Endometrium (tissue), 2 donors: ENCODE data around the gene WRAP53.

Experiments
- FAIRE-seq: peaks from 2 replicates; lab custom pipeline; 2012; peaks lifted over from hg19 to GRCh38; lab: Jason Lieb, UNC
- donor health status: control.
- donor health status: control.

The WRAP53 gene

DNA sequence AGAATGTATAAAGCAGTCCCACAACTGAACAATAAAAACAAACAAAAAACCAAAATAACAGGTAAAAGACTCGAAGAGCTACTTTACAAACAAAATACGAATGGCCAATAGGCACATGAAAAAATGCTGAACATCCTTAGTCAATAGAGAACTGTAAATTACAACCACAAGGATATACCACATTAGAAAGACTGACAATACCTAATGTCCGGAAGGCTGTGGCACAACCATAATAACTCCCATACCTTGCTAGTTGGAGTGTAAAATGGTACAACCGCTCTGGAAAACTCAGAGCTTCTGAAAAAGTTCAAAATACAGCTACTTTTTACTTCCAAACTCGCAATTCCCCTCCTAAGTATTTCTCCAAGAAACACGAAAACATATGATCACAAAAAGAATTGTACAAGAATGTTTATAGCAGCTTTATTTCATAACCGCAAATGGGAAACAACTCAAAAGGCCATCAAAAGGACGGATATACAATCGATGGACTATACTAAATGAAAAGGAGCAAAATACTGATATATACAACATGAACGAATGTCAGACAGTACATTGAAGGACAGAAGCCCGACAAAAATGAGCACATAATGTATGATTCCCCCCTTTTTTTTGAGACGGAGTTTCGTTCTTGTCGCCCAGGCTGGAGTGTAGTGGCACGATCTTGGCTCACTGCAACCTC, 3.3 kb upstream of the WRAP53 start:
- FAIRE-seq: no peak

DNA sequence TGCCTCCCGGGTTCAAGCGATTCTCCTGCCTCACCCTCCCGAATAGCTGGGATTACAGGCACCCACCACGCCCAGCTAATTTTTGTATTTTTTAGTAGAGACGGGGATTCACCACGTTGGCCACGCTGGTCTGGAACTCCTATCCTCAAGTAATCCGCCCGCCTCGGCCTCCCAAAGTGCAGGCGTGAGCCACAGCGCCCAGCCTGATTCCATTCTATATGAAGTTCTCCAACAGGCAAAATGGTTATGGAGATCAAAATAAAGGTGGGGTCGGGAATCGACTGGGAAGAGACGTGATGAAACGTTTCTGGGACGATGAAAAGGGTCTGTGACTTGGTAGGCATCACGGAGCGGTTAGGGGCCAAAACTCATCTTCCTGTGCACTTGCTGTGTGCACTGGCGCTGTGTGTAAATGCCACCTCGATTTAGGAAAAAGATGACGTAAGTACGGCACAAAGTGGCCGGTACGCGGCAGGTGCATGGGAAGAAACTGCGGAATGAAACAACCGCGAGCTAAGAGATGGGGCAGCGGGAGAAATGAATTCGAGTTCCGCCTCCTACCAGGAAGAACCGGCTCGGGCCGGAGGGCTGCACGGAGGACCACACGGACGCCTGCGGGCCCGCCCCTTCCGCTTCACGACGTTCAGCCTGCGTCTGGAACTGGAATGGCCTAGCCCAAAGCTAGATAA, 2.6 kb upstream of the WRAP53 start:
- FAIRE-seq: no peak

DNA sequence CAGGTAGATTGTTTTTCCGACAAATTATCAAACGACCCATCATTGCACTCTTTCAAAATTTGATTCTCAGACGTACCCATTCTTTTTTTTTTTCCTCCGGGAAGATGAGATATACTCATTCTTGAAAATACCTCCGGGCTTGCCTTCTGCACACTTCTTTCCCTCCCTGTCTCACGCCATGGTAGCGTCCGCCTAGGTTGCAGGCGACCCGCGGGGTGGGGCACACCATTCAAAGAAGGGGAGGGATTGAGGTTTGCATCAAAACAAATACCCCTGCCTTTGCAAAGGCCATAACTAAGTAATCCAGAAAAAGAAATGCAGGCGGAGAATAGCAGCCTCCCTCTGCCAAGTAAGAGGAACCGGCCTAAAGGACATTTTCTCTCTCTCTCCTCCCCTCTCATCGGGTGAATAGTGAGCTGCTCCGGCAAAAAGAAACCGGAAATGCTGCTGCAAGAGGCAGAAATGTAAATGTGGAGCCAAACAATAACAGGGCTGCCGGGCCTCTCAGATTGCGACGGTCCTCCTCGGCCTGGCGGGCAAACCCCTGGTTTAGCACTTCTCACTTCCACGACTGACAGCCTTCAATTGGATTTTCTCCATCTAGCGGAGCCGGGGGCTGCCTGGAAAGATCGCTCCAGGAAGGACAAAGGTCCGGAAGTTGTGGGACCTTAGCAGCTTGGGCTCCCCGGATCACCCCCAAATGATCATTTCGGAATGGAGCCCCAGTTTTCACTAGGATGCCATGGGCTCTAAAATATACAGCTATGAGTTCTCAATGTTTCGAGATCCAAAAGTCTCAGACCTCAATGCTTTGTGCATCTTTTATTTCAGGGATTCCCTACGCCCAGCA, 1.8 kb upstream of the WRAP53 start:
- FAIRE-seq: no peak

DNA sequence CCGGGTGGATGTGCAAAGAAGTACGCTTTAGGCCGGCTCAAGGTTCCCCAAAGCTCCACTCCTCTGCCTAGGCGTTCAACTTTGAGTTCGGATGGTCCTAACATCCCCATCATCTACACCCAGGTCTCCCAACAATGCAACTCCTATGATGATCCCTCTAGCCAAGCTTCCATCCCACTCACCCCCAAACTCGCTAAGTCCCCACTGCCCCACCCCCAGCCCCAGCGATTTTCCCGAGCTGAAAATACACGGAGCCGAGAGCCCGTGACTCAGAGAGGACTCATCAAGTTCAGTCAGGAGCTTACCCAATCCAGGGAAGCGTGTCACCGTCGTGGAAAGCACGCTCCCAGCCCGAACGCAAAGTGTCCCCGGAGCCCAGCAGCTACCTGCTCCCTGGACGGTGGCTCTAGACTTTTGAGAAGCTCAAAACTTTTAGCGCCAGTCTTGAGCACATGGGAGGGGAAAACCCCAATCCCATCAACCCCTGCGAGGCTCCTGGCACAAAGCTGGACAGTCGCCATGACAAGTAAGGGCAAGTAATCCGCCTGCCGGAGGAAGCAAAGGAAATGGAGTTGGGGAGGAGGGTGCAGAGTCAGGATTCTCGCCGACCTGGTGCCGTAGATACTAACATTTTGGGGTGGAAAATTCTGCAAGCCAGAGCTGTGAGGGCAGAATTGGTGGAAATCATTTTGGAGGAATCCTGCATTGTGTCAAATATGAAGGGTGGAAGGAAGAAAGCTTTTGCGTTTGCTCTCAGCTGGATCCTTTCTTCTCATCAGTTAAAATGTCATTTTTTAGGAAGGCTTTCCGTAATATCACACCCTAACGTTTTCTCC, 987 bp upstream of the WRAP53 start, which contains the start of gene TP53:
TSS of gene TP53 (minus strand) at position 419 of the 836 bp plus-strand sequence. CDS start 10,896 bp downstream, outside the sequence.
- peak; percentile 81 for FAIRE-seq

DNA sequence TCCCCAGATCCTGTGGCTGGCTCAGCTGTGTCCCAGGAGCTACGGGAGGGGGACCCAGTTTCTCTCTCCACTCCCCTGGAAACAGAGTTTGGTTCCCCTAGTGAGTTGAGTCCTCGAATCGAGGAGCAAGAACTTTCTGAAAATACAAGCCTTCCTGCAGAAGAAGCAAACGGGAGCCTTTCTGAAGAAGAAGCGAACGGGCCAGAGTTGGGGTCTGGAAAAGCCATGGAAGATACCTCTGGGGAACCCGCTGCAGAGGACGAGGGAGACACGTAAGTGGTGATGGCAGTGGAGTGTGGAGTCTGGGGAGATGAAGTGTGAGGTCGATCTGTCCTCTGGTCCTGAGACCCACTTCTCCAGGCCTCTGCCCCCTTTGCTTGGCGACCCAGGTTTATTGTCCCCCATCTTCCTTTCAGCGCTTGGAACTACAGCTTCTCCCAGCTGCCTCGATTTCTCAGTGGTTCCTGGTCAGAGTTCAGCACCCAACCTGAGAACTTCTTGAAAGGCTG, 585 bp downstream of the WRAP53 start:
- FAIRE-seq: no peak

DNA sequence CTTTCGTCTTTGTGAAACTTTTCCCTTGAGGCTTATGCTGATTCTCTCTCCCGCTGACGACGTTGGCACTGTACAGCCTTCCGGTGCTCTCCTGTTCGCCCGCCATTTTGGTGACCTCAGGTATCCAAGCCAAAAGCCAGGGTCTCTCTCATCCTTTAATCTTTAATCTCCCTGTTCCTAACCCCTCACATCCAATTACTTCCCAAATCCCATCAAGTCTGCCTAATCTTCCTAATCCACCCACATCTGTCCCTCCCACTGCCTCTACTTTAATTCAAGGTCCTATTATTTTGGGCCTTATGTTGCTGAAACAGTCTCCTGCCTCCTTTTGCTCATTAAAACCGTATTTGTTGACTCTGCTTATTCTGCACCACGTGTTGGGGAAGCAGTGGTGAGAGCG, 7.3 kb downstream of the WRAP53 start:
- FAIRE-seq: no peak

DNA sequence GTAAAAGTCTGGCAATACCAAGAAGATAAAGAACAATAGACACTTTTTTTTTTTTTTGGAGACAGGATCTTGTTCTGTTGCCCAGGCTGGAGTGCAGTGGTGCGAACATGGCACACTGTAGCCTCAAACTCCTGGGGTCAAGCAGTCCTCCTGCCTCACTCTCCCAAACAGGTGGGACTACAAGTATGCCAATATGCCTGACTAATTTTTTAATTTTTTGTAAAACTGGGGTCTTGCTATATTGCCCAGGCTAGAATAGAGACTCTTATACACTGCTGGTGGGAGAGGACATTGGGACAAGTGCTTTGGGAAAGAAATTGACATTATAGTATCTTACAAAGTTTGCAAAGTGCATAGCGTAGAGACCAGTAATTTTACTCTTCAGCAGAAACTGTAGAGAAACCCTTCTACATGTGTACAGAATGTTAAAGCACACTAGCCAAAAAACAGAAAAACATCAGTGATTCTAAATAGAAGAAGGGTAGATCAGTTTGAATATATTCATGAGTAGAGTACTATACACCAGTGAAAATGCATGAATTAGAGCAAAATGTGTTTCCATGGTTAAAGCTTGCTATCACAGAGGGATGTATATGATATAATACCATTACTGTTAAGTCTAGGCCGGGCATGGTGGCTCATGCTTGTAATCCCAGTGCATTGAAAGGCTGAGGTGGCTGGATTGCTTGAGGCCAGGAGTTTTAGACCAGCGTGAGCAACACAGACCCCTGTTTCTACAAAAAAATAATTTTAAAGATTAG, 9.7 kb downstream of the WRAP53 start:
- FAIRE-seq: no peak

DNA sequence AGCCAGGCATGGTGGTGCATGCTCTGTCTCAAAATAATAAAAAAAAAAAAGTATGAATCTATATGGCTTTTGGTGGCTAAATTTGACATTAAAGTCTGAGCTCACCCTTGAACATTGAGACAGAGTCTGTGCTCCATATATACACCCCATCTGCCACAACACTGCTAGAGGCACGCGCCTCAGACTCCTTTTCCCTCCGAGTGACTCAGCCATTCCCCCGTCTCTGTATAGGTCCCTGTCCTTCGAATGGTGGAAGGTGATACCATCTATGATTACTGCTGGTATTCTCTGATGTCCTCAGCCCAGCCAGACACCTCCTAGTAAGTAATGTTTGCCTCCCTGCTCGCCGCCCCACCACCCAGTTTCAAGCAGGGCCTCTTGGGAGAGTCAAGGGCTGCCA, 12.2 kb downstream of the WRAP53 start:
- FAIRE-seq: no peak

DNA sequence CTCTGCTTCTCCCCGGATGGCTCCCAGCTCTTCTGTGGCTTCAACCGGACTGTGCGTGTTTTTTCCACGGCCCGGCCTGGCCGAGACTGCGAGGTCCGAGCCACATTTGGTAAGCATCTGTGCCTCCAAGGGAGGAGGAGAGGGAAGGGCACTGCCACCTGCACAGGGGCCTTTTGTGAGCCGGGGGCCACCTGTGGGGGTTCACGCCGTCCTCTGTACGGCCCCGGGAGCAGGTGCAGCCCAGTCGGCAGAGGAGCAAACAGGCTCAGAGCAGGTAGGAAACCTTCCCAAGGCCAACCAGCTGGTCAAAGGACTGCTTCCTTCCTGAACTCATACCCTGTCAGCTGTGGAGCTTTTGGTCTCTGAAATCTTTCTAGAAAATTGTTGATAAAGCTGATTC, 13.4 kb downstream of the WRAP53 start:
- no peak for FAIRE-seq

DNA sequence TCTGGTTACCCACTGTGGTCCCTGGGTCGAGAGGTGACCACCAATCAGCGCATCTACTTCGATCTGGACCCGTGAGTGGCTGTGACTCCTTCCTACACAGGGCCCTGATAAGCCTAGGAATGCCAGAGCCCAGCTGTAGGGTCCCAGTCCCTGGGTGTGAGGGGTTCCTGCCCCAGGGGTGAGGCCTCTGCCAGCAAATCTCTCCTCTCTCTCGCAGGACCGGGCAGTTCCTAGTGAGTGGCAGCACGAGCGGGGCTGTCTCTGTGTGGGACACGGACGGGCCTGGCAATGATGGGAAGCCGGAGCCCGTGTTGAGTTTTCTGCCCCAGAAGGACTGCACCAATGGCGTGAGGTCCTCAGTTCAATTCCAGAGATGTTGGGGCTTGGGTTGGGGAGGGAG, 14.5 kb downstream of the WRAP53 start:
- FAIRE-seq: no peak

DNA sequence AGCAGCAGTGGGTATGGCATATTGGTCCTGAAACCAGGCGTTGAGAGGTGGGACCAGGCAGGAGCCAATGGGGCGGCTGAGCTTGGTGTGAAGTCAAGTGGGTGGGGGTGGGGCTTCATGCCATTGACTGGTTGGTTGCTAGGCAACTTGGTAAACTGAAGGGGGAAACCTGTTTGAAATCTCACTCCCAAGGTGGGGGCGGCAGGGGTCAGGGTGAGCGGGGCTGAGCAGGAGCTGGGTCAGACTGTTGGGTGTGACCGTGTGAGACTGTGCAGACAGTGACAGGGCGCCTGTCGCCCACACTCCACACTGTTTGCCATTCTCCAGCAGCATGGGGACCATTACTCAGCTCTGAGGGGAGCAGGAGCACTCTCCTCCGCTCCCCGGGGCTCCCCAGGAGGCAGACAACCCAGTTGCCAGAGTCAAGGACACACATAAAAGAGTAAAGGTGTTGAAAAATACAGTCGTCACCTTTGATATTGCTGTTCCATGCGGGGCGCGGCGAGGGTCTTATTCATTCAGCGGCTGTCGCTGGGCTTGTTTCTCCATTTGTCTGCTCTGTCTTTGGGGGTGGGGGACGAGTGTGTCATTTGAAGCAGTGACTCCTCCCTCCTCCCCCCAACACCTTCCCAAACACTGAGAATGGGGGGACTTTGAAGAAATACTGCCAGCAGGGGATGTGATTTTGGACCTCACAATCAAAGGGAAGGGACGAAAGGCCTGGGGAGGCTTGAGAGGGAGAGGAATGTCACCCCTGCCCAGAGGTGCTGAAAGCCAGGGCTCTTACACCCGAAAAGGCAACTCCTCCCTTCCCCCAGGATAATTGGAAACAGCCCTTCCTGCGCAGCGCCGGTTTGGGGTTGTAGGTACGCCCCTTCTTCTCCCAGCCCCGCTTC, 15.6 kb downstream of the WRAP53 start:
- no peak for FAIRE-seq

DNA sequence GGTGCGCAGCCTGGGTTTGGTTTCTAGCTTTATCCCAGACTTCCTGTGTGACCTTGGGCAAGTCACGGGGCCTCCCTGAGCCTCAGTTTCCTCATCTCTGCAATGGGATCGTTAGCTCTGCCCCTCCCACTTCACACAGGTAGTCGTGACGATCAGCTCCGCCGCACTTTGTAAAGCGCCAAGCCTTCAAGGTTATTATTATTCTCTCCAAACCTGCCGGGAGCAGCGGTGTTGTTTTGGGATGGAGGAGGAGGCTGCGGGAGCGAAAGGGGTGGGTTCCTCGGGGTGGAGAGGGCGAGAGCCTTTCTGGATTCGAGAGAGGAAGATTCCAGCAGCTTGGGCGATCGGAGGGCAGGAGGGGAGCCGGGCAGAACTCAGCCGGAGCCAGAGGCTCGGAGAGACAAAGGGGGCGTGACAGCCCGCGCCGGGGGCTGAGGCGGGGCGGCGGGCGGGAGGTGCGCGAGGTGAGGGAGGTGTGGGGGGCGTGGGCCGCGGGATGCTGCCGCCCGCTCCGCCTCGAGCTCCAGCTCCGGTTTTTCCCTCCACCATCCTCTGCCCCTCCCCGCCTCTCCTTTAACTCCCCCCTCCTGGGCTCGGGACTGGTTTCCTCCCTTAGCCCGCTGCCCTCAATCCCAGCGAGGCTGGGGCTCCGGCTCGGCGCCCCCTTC, 16.5 kb downstream of the WRAP53 start, which contains the start of gene EFNB3:
TSS of gene EFNB3 (plus strand) at position 602 of the 668 bp plus-strand sequence. CDS start 397 bp downstream, outside the sequence.
- FAIRE-seq: no peak

DNA sequence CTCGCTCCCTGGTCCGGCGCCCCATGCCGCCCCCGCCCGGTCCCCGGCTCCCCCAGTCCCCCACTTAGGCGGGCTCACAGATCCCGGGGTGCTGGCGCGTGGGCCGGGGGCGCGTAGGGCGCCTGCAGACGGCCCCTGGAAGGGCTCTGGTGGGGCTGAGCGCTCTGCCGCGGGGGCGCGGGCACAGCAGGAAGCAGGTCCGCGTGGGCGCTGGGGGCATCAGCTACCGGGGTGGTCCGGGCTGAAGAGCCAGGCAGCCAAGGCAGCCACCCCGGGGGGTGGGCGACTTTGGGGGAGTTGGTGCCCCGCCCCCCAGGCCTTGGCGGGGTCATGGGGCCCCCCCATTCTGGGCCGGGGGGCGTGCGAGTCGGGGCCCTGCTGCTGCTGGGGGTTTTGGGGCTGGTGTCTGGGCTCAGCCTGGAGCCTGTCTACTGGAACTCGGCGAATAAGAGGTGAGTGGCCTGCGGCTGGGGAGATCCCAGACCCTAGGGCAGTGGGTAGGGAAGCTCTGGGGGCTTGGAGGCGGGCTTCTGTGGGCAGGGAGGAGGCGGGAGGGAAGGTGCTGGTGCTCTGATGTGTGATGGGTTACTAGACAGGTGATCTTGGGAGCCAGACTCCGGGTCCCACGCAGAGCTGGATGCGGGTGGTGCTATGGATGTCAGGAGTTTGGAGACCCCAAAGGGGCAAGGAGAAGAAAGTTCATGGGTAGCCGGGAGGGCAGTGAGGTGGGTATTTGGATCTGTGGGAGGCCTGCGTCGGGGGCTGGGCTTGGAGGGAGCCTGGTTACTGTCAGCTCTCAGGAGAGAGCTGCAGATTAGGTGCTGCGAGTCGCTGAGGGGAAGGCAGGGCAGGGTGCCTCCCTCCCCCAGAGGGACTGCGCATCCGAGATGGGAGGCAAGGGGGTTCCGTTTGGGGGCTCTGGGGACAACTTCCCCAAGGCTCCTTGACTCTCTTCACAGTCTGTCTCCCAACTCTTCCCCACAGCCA, 17.3 kb downstream of the WRAP53 start:
- no peak for FAIRE-seq

DNA sequence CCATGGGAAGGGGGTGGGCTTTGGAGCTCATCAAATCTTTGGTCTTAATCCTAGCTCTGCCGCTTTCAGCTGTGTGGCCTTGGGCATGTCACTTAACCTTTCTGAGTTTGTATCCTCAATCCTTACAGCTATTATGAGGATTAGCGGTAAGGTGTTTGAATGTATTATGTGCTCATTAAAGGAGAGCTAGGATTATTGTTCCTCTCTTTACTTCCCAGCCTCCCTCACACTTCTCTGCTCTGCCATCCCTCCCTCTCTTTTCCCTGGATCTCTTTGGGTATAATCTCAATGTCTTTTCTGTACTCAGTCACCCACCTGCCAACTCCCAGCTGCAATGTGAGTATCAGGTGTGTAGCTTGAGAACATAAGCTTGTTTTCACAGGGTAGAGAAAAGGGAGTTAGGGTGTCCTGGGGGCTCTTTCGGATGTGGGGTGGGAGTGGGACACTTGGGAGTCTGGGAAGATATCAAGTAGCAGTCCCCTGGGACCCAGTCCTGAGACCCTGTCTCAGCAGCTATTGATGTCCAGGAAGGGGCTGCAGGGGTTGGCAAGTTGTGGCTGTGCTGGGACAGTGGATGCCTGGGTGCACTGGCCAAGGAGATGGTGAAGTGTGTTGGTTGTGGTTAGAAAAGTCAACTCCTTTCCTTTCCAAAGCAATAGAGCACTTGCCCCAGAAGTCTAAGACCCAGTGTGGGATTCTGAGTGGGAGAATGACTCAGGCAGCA, 18.5 kb downstream of the WRAP53 start:
- FAIRE-seq: no peak

DNA sequence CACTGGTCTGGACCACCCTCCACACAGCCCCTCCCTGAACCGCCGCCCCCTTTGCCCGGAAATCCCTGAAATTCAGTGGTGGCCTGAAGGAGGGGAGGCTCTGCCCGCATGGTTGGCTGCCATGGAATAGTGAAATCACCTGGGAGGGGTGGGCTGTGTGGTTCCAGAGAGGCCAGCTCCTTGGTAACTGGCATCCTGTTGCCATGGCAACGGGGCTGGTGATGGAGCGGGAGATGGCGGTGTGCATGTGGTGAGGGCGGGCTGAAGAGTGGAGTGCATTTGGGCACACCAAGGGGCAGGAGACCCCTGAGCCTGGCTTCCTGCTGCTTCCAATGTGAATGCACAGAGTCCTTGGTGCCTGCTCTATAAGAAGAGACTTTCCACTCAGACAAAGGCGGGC, 19.2 kb downstream of the WRAP53 start:
- FAIRE-seq: no peak

DNA sequence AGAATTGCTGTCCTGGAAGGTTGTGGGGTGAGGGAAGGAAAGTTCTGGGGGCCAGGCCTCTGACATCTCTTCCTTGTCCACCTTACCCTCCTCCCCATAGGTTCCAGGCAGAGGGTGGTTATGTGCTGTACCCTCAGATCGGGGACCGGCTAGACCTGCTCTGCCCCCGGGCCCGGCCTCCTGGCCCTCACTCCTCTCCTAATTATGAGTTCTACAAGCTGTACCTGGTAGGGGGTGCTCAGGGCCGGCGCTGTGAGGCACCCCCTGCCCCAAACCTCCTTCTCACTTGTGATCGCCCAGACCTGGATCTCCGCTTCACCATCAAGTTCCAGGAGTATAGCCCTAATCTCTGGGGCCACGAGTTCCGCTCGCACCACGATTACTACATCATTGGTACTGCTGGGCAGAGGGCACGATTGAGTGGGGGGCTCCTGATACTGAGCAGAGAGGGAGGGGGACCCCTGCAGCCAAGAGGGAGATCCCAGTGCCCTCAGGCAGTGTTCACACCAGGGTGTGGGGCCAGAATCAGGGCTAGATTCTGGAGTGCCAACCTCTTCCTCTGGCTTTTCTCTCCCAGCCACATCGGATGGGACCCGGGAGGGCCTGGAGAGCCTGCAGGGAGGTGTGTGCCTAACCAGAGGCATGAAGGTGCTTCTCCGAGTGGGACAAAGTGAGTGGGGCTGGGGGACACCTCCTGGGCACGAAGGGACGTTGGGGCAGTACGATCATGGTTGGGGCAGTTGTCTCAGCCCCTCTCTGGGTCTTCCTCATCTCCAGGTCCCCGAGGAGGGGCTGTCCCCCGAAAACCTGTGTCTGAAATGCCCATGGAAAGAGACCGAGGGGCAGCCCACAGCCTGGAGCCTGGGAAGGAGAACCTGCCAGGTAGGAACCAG, 19.8 kb downstream of the WRAP53 start:
- FAIRE-seq: no peak
